NCI-H82 treated with DMSO at 0.1 percent for 48 hours (cell line): ENCODE data around the gene EFCAB14.
A peak's percentile ranks its signal among the peaks of the same experiment; 100 is the strongest.
"Not testable (repeated sequence)": the region's sequence is repeated elsewhere in the genome, so short reads cannot be mapped to it uniquely, and the experiment has no call there.

Experiments used
- DNase-seq: peaks from one replicate; lab custom pipeline; 2025; ENCODE audit not compliant: unreplicated experiment; lab: John Stamatoyannopoulos, UW

Gene EFCAB14

GRCh38 chr1:46687093-46687659 lies 31.7 kb downstream of the EFCAB14 start:
- no peak for DNase-seq

- DNase-seq = no peak
Measured at GRCh38 chr1:46686255-46686654, 32.7 kb downstream of the EFCAB14 start.

- no peak for DNase-seq
Measured at GRCh38 chr1:46684670-46685069, 34.2 kb downstream of the EFCAB14 start.

- DNase-seq = no peak
Measured at GRCh38 chr1:46682064-46682463, 36.9 kb downstream of the EFCAB14 start.

- DNase-seq = no peak
Measured at GRCh38 chr1:46681333-46682034, 37.4 kb downstream of the EFCAB14 start.

GRCh38 chr1:46679789-46680573 lies 38.9 kb downstream of the EFCAB14 start:
- DNase-seq = no peak

GRCh38 chr1:46677339-46677738 lies 41.6 kb downstream of the EFCAB14 start:
- DNase-seq = no peak

- DNase-seq = no peak
Measured at GRCh38 chr1:46676531-46676930, 42.4 kb downstream of the EFCAB14 start.

GRCh38 chr1:46675549-46676314 lies 43.2 kb downstream of the EFCAB14 start:
- no peak for DNase-seq

- DNase-seq = no peak
Measured at GRCh38 chr1:46673749-46674182, 45.1 kb downstream of the EFCAB14 start.

- no peak for DNase-seq
Measured at GRCh38 chr1:46672696-46673095, 46.2 kb downstream of the EFCAB14 start.

GRCh38 chr1:46671554-46671953 lies 47.4 kb downstream of the EFCAB14 start, which contains the start of gene TEX38:
Gene TEX38 (plus strand): TSS chr1:46671854. CDS start chr1:46671935, 81 bp downstream.
- DNase-seq = no peak

- no peak for DNase-seq
Measured at GRCh38 chr1:46670134-46670533, 48.8 kb downstream of the EFCAB14 start.

- peak; percentile 10 for DNase-seq
Measured at GRCh38 chr1:46667782-46668760, 50.8 kb downstream of the EFCAB14 start, which contains the start of gene ATPAF1. Gene ATPAF1 (minus strand): TSS chr1:46668364. CDS start chr1:46668322, 42 bp downstream.

GRCh38 chr1:46665983-46666382 lies 52.9 kb downstream of the EFCAB14 start:
- DNase-seq = no peak

GRCh38 chr1:46662919-46663318 lies 56.0 kb downstream of the EFCAB14 start:
- DNase-seq = not testable (repeated sequence)

- DNase-seq = not testable (repeated sequence)
Measured at GRCh38 chr1:46660116-46660515, 58.8 kb downstream of the EFCAB14 start.

- no peak for DNase-seq
Measured at GRCh38 chr1:46659307-46659870, 59.5 kb downstream of the EFCAB14 start.

- DNase-seq = no peak
Measured at GRCh38 chr1:46657775-46658174, 61.1 kb downstream of the EFCAB14 start.
